Measurements from ENCODE around the gene COL15A1.

- TF ChIP-seq EZH2phosphoT487 (IDR thresholded peaks at IDR 0.05; ENCODE audit: borderline replicate concordance) (no peak), CTCF (conservative IDR thresholded peaks at IDR 0.05; ENCODE audit: low read length) (peak; percentile 90)
Observed at GRCh38 chr9:98974994-98975712, 31.4 kb downstream of the COL15A1 start.
